NT2/D1 (cell line): ENCODE results near the gene TERB1.

Source experiments
- DNase-seq: peaks from one replicate; pipeline ENCODE4 v3.0.0-alpha.2; 2011; ENCODE audit warnings: low read depth, low spot score
- H3K27me3 ChIP-seq: 2 replicates; pipeline ENCODE4 v1.6.0; 2011; ENCODE audit warnings: mild to moderate bottlenecking; ENCODE audit not compliant: insufficient read length, insufficient read depth
- H3K36me3 ChIP-seq: 2 replicates; pipeline ENCODE4 v1.6.1; 2011; ENCODE audit warnings: mild to moderate bottlenecking, low read length, mixed read lengths; ENCODE audit not compliant: insufficient read depth, insufficient read length
- H3K4me1 ChIP-seq: 2 replicates; pipeline ENCODE4 v1.5.1; 2011; ENCODE audit not compliant: insufficient read depth, insufficient read length
- H3K4me3 ChIP-seq: 2 replicates; pipeline ENCODE4 v1.5.1; 2011; ENCODE audit warnings: low read depth; ENCODE audit not compliant: insufficient read length
- H3K9ac ChIP-seq: 2 replicates; pipeline ENCODE4 v1.6.0; 2011; ENCODE audit warnings: low read depth; ENCODE audit not compliant: insufficient read length
- H3K9me3 ChIP-seq: 2 replicates; pipeline ENCODE4 v1.5.1; 2011; ENCODE audit warnings: mild to moderate bottlenecking, low read length; ENCODE audit not compliant: insufficient read depth
- SUZ12 ChIP-seq: IDR thresholded peaks from 2 replicates; pipeline ENCODE4 v1.6.1; 2011; ENCODE audit not compliant: insufficient read length, insufficient read depth; ENCODE audit errors: extremely low read depth
- YY1 ChIP-seq: IDR thresholded peaks from 2 replicates; pipeline ENCODE4 v1.6.1; 2011; ENCODE audit not compliant: insufficient read length, insufficient read depth
- ZNF274 ChIP-seq: IDR thresholded peaks from 2 replicates; pipeline ENCODE4 v1.6.1; 2011; ENCODE audit warnings: mild to moderate bottlenecking, low read depth, low read length

Gene TERB1

DNA sequence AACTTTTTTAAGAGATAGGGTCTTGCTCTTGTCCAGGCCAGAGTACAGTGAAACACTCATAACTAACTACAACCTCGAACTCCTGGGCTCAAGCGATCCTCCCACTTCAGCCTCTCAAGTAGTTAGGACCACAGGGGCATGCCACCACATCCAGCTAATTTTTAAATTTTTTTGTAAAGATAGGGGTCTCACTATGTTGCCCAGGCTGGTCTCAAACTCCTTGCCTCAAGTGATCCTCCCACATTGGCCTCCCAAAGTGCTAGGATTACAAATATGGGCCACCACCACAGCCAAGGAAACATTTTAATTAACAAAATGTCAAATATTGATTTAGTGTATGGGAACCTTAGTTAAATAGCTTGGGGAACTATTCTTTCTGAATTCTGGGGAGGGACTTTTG lies 47.2 kb downstream of the TERB1 start:
- peaks cover 4% of the 10 kb centered on the region for H3K4me1 ChIP-seq
- H3K9ac ChIP-seq, result no peak overlapping the region
- H3K9me3 ChIP-seq, result no peaks in the 10 kb centered on the region
- TF ChIP-seq ZNF274, result no peak
- TF ChIP-seq YY1, result no peak
- TF ChIP-seq SUZ12, result no peak
- peaks cover 17% of the 10 kb centered on the region for H3K36me3 ChIP-seq
- no peak overlapping the region for H3K4me3 ChIP-seq
- peaks cover 16% of the 10 kb centered on the region for H3K27me3 ChIP-seq
- DNase-seq, result no peak

DNA sequence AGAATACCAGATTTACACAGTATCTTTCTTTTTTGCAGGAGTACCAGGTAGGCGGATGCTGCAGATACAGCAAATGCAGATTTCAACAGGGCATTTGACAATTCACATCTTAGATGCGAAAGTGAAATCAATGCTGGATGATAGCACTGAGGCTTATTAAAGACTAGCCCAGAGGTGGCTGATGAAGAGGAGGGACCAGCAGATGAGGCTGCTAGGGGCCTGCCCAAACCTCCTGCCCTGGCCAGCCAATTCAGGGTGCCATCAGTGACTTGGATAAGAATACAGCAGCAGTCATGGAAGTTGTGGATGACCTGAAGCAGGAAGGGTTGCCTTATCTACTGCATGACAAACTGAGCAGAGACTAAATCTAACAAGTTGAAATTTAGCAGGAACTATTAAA lies 48.4 kb downstream of the TERB1 start:
- H3K36me3 ChIP-seq, result peaks cover 30% of the 10 kb centered on the region
- no peaks in the 10 kb centered on the region for H3K9me3 ChIP-seq
- TF ChIP-seq SUZ12 (no peak), YY1 (no peak)
- no peak for DNase-seq
- peaks cover 8% of the 10 kb centered on the region for H3K4me1 ChIP-seq
- H3K27me3 ChIP-seq, result peaks cover 16% of the 10 kb centered on the region
- no peak overlapping the region for H3K9ac ChIP-seq
- H3K4me3 ChIP-seq, result no peak overlapping the region

DNA sequence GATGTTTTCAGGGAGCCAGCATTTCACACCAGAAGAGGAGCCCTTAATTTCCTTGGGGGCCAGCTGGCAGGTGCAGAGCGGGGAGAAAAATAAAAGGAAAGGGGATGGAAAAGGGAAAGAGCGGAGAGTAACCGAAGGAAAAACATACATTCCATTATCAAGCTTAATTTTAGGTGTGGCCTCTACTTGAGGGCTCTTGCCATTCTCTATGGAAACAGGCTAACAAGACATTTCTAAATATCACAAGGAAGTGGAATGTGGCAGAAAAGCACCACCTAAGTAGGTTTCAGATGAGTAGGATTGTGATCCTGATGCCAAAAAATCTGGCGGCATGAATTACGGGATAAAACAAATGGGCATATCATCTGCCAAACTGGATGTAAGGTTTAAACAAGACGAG lies 49.0 kb downstream of the TERB1 start:
- Histone ChIP-seq H3K9ac (no peak overlapping the region), H3K4me1 (peaks cover 8% of the 10 kb centered on the region), H3K4me3 (no peak overlapping the region), H3K27me3 (peaks cover 16% of the 10 kb centered on the region), H3K36me3 (peaks cover 36% of the 10 kb centered on the region), H3K9me3 (no peaks in the 10 kb centered on the region)
- TF ChIP-seq ZNF274 (no peak), YY1 (no peak), SUZ12 (no peak)
- no peak for DNase-seq

DNA sequence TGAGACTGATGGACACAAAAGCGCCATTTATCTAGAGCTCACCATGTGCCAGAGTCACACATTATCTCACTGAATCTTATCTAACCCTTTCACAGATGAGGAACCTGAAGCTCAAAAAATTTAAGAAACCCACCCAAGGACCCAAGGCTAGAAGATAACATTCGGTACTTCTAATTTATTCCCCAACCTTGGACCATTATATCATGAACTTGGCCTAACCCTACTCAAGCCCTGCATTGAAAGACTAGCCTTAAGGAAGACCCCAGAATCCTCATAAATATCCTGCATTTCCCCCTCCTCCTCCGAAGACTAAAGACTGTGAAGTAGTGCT lies 49.4 kb downstream of the TERB1 start:
- peak overlapping the region; percentile 97 for H3K9ac ChIP-seq
- H3K4me1 ChIP-seq, result peaks cover 8% of the 10 kb centered on the region
- H3K9me3 ChIP-seq, result no peaks in the 10 kb centered on the region
- DNase-seq, result no peak
- H3K4me3 ChIP-seq, result peak overlapping the region; percentile 97
- no peak for TF ChIP-seq ZNF274
- no peak for TF ChIP-seq SUZ12
- TF ChIP-seq YY1, result no peak
- peaks cover 16% of the 10 kb centered on the region for H3K27me3 ChIP-seq
- H3K36me3 ChIP-seq, result peaks cover 38% of the 10 kb centered on the region

DNA sequence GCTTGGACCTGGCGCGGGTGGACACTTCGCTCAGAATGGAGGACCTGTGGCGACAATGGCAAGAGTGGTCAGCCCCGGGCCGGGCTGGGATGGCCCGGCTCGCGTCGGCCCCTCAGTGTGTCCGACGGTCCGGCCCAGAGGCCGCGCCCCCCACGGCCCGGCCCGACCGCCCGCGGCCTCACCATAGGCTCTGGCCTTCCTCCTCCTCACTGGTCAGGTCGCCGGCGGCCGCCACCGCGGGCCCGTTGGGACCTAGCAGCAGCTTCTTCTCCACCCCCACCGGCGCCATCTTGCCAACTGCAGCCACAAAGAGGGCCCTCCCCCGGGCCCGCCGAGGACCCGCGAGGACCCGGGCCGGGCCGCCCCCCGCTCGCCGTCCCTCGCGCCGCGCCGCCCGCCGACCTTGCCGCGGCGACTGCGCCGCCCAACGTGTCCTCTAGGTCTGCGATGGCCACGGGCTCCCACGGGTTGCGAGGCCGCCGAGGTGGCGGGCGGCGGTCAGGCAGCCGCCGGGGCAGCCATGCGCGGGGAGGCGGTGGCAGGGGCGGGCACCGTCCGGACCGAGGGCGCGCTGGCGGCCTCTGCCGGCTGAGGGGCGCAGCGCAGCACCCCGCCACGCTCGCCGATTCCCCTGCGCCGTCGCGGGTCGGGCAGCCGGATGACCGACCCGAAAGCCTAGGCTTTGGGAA lies 49.9 kb downstream of the TERB1 start, which contains the start of gene DYNC1LI2:
DYNC1LI2 (minus strand) TSS at position 307 of the 689 bp plus-strand sequence; CDS start at position 289, 18 bp downstream.
- Histone ChIP-seq H3K36me3 (peaks cover 44% of the 10 kb centered on the region), H3K27me3 (peaks cover 16% of the 10 kb centered on the region), H3K4me3 (peak within 1 kb of the TSS; percentile 97), H3K9me3 (no peaks in the 10 kb centered on the region), H3K9ac (peak within 1 kb of the TSS; percentile 97), H3K4me1 (peaks cover 8% of the 10 kb centered on the region)
- DNase-seq, result peak; percentile 42
- TF ChIP-seq ZNF274 (no peak), SUZ12 (no peak), YY1 (peak; percentile 81)

DNA sequence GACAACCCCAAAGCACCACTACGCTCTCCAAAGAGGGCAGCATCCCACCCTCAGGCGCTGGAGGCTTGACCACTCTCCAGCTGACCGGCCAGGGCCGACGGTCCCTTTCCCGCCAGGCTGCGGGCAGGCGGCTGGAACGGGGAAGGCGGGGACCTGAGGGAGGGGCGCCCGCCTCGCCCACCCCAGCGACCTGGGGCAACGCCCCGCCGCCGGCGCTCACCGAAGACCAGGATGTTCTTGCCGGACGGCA lies 50.4 kb downstream of the TERB1 start:
- peaks cover 8% of the 10 kb centered on the region for H3K4me1 ChIP-seq
- peak overlapping the region; percentile 97 for H3K9ac ChIP-seq
- TF ChIP-seq SUZ12 (no peak), ZNF274 (no peak), YY1 (no peak)
- H3K9me3 ChIP-seq, result no peaks in the 10 kb centered on the region
- no peak for DNase-seq
- H3K36me3 ChIP-seq, result peaks cover 48% of the 10 kb centered on the region
- peak overlapping the region; percentile 97 for H3K4me3 ChIP-seq
- H3K27me3 ChIP-seq, result peaks cover 16% of the 10 kb centered on the region

DNA sequence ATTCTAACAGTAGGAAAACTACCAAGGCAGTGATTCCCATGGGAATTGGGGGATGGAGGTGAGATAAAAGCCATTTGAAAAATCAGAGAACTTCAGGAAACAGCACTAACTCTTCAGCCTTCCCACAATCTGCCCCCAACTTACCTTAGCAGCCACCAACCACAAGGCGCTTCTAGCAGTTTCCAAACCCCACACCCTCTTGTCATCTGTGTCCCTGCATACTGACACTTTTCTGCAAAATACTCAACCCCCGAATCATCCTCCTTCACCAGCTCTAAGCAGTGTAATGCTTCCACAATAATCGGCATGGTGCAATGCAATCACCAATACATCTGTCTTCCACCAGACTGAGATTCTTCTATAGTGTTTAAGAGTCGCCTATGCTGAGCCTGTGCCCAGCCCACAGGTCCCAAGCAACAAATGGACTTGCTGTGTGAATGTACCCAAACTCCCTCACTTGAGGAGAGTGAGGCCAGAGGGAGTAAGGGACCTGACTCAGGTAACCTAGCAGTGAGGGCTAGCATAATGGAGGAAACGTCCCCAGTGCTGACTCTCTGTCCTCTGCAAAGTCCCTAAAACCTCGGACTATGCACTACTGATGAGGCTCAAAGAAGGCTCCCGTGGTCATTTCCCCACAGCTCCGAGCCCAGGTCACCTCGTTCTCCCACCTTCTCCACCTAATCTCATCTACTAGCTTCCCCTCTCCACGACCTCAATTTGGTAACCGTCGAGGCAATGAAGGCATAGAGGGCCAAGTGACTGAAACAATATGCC lies 50.9 kb downstream of the TERB1 start:
- Histone ChIP-seq H3K36me3 (peaks cover 53% of the 10 kb centered on the region), H3K27me3 (peaks cover 16% of the 10 kb centered on the region), H3K9ac (peak overlapping the region; percentile 97), H3K4me1 (peaks cover 8% of the 10 kb centered on the region), H3K4me3 (peak overlapping the region; percentile 97), H3K9me3 (no peaks in the 10 kb centered on the region)
- DNase-seq, result no peak
- TF ChIP-seq ZNF274 (no peak), YY1 (no peak), SUZ12 (no peak)
